Psoas muscle (tissue), 8 donors: ENCODE measurements around the gene URB2. TPM values are rescaled to one million over a fixed set of nuclear protein-coding genes. Genes with fewer than 3 reads are reported as not detected.

Experiments used
- ATAC-seq, 4 donors: fragments of 200-7000 bp; cut with Tn5 transposase; one replicate each; pipeline ENCODE4 v1.9.1; 2020; ENCODE audit warnings: moderate library complexity in 3 of 4, mild to moderate bottlenecking in 2 of 4
- DNase-seq, 2 donors: peaks; one replicate each; pipeline ENCODE4 v3.0.0-alpha.2; 2020
- H3K27ac ChIP-seq: fragments of 200-600 bp; one replicate; pipeline ENCODE4 v1.8.0; 2022
- H3K27me3 ChIP-seq, 3 donors: fragments of 200-600 bp in 1 of 3; one replicate each; pipeline versions ENCODE4 v1.6.1 to v1.8.0; 2013 to 2022; ENCODE audit warnings: low read length in 2 of 3, mild to moderate bottlenecking in 2 of 3, moderate library complexity in 1 of 3; ENCODE audit not compliant: insufficient read depth in 3 of 3
- H3K36me3 ChIP-seq, 2 donors: fragments of 200-600 bp in 1 of 2; one replicate each; pipeline versions ENCODE4 v1.6.1 to v1.8.0; 2013 to 2022; ENCODE audit warnings: low read depth in 1 of 2, mild to moderate bottlenecking in 1 of 2, moderate library complexity in 1 of 2; ENCODE audit not compliant: insufficient read depth in 1 of 2
- H3K4me1 ChIP-seq: fragments of 200-600 bp; one replicate; pipeline ENCODE4 v1.8.0; 2022
- H3K4me3 ChIP-seq: fragments of 200-600 bp; one replicate; pipeline ENCODE4 v1.8.0; 2022; ENCODE audit warnings: mild to moderate bottlenecking
- H3K9me3 ChIP-seq: fragments of 200-600 bp; one replicate; pipeline ENCODE4 v1.8.0; 2022
- WGBS, 3 donors: extraction: QIAGEN DNeasy Blood & Tissue Kit; methylation state at CpG; one replicate each; pipeline versions ENCODE4 v1.1.6 to v1.1.7; 2013; 5-methylcytosine and 5-hydroxymethylcytosine counted together
- intact Hi-C, 2 donors: fragments of 100-400 bp; cut with DNase I; formaldehyde crosslinking; loops; one replicate each; pipeline versions ENCODE4 v1.11.0 to v1.14.2; 2022
- polyA plus RNA-seq, 3 donors: library from polyadenylated mRNA; stranded (reverse); fragments of 200-250 nt; gene quantifications; one replicate each; pipeline ENCODE4 v1.2.3, GENCODE V29; 2013
- total RNA-seq, 4 donors: library from RNA; stranded (reverse); fragmentation: NEBNext Ultra II Directional in 2 of 4; extraction: Animal tissue kit (Norgen Biotek cat#: 25700) in 2 of 4; gene quantifications; one replicate each; pipeline versions ENCODE4 v1.2.1 to v1.2.4, GENCODE V29; 2021 to 2023
- TF ChIP-seq, protein P1 (sequence below): fragments of 200-600 bp; IDR thresholded peaks from one replicate; pipeline ENCODE4 v1.8.0; 2022; ENCODE audit warnings: antibody characterized with exemption
- donor health status: healthy with polysubstance abuse.
- donor health status: DM: no; HTN: no; CAD: no; lungs with moderate emphysema.
- donor health status: Bipolar disorder and iron deficiency.
- donor health status: healthy.
- donor health status: DM: yes; HTN: yes; CAD: no.
- donor health status: DM: no; HTN: no; CAD: no.
- donor health status: DM: no; HTN: no; CAD: no.
- donor health status: DM: yes; HTN: yes; CAD: no.

URB2 gene
- total and polyA plus RNA-seq, 7 donors = 4.7 to 18.2 (median 10.2) TPM

DNA sequence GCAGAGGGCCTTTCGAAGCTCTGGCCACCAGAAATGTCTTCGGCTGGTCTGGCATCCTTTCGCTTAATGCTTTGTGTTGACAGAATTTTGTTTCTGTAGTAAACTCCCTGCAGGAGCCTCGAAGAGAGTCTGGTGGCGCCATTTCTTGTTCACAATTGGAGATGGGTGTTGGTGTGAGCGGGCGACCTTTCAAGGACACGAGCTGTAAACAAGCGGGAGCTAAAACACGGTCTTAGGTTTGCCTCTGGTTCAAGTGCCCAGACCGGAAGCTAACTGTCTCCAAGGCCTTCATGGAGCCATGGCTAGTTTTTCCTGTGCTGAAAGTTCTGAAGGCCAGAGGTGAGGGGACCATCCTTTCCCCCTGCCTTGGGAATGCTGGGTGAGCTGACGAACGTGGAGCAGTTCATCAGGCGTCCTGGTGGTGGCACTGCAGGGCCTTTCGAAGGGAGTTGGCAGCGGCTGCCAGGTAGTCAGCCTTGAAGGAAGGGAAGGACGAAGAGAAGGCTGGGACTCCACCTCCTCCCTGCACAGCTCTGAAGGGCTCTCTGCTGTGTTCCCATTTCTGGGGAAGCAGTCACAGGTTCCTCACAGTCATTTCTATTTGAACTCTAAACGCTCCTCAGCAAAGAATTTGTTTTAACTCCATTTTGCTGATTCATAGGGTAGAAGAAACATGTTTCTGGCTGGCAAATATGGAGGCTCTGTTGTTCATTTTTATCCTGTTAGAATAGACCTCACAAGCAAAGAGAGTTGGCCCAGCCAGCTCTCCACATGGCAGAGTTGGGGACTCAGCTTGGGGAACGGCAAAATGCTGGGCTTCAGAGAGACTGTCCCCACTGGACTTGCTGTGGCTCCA, 35.2 kb downstream of the URB2 start:
- H3K36me3 ChIP-seq = peaks cover 4 to 45% of the 10 kb centered on the region in 2 donors
- peak; percentile 88 to 96 (median 94) for ATAC-seq
- 53 to 58% (median 57%) methylated on average over 19 of the region's 19 CpGs for WGBS, 3 donors

DNA sequence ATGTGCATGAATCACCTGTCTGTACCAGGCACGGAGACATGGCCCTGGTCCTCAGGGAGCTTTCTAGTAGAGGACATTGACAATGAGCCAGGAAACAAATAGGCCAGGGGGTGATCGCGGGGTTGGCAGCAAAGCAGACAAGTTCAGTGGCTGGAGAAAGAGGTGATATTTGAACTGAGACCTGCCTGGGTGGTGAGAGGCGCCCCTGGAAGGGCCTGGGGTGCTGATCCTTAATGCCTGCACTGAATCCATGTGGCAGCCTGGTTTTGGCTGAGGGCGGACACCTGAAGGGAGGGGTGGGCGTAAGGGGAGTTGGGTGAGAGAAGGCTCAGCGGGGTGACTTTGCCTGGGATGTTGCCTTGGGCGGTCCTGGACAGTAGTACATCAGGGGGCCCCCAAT, 35.9 kb downstream of the URB2 start:
- H3K27ac ChIP-seq = no peak overlapping the region
- ATAC-seq (peak in 1 of 4 donors; percentile 25), DNase-seq (no peak)
- H3K4me1 ChIP-seq = no peaks in the 10 kb centered on the region
- TF ChIP-seq, protein P1, sequence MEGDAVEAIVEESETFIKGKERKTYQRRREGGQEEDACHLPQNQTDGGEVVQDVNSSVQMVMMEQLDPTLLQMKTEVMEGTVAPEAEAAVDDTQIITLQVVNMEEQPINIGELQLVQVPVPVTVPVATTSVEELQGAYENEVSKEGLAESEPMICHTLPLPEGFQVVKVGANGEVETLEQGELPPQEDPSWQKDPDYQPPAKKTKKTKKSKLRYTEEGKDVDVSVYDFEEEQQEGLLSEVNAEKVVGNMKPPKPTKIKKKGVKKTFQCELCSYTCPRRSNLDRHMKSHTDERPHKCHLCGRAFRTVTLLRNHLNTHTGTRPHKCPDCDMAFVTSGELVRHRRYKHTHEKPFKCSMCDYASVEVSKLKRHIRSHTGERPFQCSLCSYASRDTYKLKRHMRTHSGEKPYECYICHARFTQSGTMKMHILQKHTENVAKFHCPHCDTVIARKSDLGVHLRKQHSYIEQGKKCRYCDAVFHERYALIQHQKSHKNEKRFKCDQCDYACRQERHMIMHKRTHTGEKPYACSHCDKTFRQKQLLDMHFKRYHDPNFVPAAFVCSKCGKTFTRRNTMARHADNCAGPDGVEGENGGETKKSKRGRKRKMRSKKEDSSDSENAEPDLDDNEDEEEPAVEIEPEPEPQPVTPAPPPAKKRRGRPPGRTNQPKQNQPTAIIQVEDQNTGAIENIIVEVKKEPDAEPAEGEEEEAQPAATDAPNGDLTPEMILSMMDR = no peak
- H3K9me3 ChIP-seq = no peaks in the 10 kb centered on the region
- WGBS, 3 donors = 81 to 89% (median 84%) methylated on average over 8 of the region's 8 CpGs
- H3K27me3 ChIP-seq = no peaks in the 10 kb centered on the region
- intact Hi-C loops = loop anchor here (1.0 to 5.0 kb wide), 5 partner anchors 180 to 649 kb away; partner anchors contain the start of gene GALNT2 (in 1 of the 2)
- H3K4me3 ChIP-seq = no peak overlapping the region
- peaks cover 4 to 39% of the 10 kb centered on the region in 2 donors for H3K36me3 ChIP-seq

More for the DNA sequence above, 35.2 kb downstream of the URB2 start:
- H3K9me3 ChIP-seq = no peaks in the 10 kb centered on the region
- no peak overlapping the region for H3K27ac ChIP-seq
- intact Hi-C loops = loop anchor here (1.0 to 5.0 kb wide), 5 partner anchors 181 to 650 kb away; partner anchors contain the start of gene GALNT2 (in 1 of the 2)
- peak; percentile 79 to 86 for DNase-seq
- H3K4me3 ChIP-seq = no peak overlapping the region
- no peaks in the 10 kb centered on the region for H3K27me3 ChIP-seq
- H3K4me1 ChIP-seq = no peaks in the 10 kb centered on the region
- TF ChIP-seq, protein P1 = peak; percentile 87

DNA sequence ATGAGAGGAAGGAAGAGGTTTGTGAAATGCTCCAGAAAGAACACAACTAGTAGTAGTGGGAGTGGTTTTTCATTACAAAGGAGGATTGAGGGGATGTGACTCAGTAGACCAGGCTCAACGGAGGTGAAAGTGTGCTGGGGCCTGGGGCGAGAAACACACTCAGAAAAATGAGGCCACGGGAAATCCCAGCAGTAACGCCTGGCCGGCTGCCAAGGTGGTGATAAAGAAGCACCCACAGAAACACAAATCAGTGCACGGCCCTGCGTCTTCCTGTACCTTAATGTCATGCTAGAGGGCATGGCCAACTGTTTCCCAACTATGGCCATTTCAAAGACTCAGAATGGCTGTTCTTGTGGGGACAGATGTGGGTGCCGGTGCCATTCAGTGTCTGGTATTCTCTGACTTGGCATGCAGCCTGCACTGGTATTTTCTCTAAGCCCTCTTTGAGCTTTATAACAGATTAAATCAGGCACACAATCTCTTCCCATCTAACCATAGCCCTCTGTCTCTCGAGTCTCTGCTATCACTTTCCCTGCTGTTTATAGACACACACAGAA, 38.2 kb downstream of the URB2 start:
- H3K9me3 ChIP-seq = no peaks in the 10 kb centered on the region
- ATAC-seq (no peak), DNase-seq (peak in 1 of 2 donors; percentile 24)
- H3K27me3 ChIP-seq = no peaks in the 10 kb centered on the region
- intact Hi-C loops = loop anchor here (5.0 kb wide), 3 partner anchors 178 to 553 kb away; partner anchors contain the start of gene GALNT2 (in 1 of the 2)
- H3K4me1 ChIP-seq = no peaks in the 10 kb centered on the region
- peaks cover 0 to 16% of the 10 kb centered on the region in 2 donors for H3K36me3 ChIP-seq
- H3K4me3 ChIP-seq = no peak overlapping the region
- WGBS, 3 donors = 45 to 52% (median 46%) methylated on average over 9 of the region's 9 CpGs
- TF ChIP-seq, protein P1 = no peak
- H3K27ac ChIP-seq = no peak overlapping the region

DNA sequence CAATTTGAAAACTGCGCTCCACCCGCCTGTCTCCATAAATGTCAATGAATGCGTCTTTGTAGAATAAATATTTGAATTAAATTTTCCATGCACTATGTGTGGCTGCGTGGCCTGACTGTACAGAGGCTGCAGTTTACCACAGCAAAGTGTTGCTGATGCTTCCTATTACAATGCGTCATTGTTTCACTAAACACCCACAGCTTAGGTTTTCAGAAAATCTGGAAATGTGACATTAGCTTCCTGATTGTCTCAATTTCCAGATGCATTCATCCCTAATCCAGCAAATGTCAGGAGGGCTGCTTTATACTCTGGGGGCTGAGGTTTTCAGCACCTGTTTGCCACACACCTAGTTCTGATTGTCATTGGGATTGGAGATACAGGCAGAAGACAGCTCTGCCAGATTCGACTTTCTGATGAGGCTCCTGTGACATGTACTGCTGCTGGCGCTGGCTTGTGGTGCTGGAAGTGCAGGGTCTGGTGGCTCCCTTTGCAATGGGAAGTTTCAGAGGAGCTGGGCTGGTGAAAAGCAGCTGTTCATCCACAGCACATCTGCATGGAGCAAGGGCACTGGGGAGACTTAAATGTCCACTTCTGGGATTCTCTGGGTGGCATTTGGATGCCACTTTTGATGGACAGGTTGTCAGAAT, 40.0 kb downstream of the URB2 start:
- H3K4me3 ChIP-seq = no peak overlapping the region
- 78 to 81% (median 81%) methylated on average over 7 of the region's 7 CpGs for WGBS, 3 donors
- no peaks in the 10 kb centered on the region for H3K4me1 ChIP-seq
- TF ChIP-seq, protein P1 = no peak
- intact Hi-C loops = no loop called here
- ATAC-seq (no peak), DNase-seq (no peak)
- H3K9me3 ChIP-seq = no peaks in the 10 kb centered on the region
- H3K36me3 ChIP-seq = no peaks in the 10 kb centered on the region
- H3K27me3 ChIP-seq = no peaks in the 10 kb centered on the region
- H3K27ac ChIP-seq = no peak overlapping the region
